Measurements from ENCODE around the gene MTFR2.

MTFR2 gene

DNA sequence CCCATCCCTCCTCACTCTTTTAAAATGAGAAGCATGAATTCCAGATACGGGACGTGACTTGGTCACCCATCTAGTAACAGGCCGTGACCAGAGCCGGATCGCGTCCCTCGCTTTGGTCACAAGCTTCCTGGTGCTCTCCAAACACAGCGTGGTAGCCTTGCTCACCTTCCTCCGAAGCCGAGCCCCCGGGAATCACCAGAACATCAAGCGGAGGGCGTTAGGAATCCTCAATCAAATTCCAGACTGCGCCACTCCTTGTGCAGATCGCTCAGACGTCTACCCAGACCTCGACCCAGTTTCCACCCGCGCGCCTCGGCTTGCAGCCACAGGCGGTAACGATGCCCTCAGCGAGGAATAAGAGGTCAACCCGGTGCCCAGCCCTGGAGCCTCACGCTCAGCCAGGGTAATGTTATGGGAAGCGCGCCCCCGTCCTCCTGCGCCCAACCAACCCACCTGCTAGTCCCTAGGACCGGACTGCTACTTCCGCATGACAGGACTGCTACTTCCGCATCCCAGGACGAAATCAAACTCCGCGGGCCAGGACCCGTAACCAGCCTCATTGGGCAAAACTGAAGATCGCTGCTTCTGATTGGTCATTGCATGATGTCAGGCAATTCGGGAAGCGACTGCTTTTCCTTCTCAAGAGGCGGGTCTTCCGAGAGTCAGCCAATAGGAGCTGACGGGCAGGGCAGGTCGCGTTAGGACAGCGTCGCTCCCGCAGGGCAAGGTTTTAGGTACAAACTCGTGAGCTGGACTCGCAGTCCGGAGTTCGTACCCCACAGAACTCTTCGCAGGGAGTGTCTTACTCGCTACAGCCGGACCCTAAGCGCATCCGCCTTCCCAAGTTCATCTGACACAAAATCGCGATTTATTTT, at the start of gene MTFR2:
Gene MTFR2 (minus strand): TSS at position 501 of the 875 bp plus-strand sequence. CDS start 1,212 bp downstream, outside the sequence.
- in situ Hi-C loops (cut with MboI; ENCODE audit: low pct_unique_long_range_greater_than_20kb, low sequenced_read_pairs) = no loop called here
- DNase-seq = peak; percentile 99

DNA sequence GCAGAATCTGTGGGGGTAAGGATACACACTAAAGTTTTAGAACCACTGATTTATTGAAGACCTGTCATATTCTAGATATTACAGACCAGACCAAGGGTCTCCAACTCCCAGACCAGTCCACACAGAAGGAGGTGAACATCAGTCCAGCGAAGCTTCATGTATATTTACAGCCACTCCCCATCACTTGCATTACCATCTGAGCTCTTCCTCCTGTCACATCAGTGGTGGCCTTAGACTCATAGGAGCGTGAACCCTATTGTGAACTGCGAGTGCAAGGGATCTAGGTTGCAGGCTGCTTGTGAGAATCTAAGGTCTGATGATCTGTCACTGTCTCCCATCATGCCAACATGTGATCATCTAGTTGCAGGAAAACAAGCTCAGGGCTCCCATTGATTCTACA, 44.5 kb upstream of the MTFR2 start:
- in situ Hi-C loops (cut with MboI; ENCODE audit: low pct_unique_long_range_greater_than_20kb, low sequenced_read_pairs) = no loop called here
- DNase-seq = no peak

GRCh38 chr6:136290410-136291010, 40.4 kb upstream of the MTFR2 start:
- peak; percentile 87 for DNase-seq
- in situ Hi-C loops (cut with MboI; ENCODE audit: low pct_unique_long_range_greater_than_20kb, low sequenced_read_pairs) = no loop called here

GRCh38 chr6:136289579-136290409, 39.7 kb upstream of the MTFR2 start, which contains the start of gene BCLAF1:
Gene BCLAF1, minus strand, starts transcription at chr6:136289846. Its CDS starts 9,980 bp downstream, at chr6:136279866.
- DNase-seq = peak; percentile 100
- in situ Hi-C loops (cut with MboI; ENCODE audit: low pct_unique_long_range_greater_than_20kb, low sequenced_read_pairs) = no loop called here

DNA sequence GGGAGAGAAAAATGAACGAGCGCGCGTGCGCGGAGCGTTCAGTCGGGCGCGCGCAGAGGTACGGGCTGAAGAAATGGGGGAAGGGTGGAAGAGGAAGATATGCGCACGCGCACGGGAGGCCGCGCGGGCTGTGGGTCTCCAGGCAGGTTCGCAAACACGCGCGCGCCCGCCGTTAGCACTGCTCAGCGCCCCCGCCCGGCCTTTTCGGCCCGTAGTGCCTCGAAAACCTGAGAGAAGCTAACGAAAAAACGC, 39.1 kb upstream of the MTFR2 start:
- in situ Hi-C loops (cut with MboI; ENCODE audit: low pct_unique_long_range_greater_than_20kb, low sequenced_read_pairs) = no loop called here

DNA sequence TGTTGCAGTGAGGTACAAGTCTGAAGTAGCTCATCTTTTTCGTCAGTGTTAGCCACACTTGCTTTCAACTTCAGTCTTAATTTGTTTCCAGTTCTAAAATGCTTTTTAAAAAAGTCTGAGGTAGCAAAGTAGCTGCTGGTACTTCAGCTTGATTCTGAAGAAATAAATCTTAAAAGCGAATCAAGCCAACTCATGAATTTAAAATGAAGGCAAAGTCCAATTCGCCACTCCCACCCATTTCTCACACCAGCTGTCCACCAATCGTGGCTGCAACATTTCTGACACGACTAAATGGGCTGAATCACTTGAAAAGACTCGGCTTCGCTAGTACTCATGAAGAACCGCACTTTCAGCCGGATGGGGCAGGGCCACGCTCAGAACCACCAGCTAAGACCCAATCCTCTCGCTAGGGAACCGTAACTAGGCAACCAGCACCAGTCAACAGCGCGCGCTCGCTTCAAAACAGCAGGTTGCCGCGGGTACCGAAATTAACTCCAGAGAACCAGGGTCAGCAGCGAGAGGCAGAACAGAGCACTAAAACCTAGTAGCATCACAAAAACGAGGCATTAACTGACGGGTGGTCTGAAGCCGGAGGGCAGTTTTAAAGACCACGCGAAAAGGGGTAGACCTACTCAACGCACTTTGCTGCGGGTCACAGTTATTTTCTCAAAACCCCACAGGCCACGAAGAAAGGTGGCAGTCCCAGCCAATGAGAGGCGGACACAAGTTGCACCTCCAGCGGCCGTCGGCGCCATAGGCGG, 38.6 kb upstream of the MTFR2 start:
- in situ Hi-C loops (cut with MboI; ENCODE audit: low pct_unique_long_range_greater_than_20kb, low sequenced_read_pairs) = no loop called here
- DNase-seq = peak; percentile 60

More for the DNA sequence above, 39.1 kb upstream of the MTFR2 start:
- DNase-seq = peak; percentile 95

- in situ Hi-C loops (cut with MboI; ENCODE audit: low pct_unique_long_range_greater_than_20kb, low sequenced_read_pairs) = no loop called here
- DNase-seq = peak; percentile 12
Measured at GRCh38 chr6:136284909-136285308, 34.8 kb upstream of the MTFR2 start.

GRCh38 chr6:136282906-136283305, 32.8 kb upstream of the MTFR2 start:
- in situ Hi-C loops (cut with MboI; ENCODE audit: low pct_unique_long_range_greater_than_20kb, low sequenced_read_pairs) = no loop called here
- DNase-seq = no peak

DNA sequence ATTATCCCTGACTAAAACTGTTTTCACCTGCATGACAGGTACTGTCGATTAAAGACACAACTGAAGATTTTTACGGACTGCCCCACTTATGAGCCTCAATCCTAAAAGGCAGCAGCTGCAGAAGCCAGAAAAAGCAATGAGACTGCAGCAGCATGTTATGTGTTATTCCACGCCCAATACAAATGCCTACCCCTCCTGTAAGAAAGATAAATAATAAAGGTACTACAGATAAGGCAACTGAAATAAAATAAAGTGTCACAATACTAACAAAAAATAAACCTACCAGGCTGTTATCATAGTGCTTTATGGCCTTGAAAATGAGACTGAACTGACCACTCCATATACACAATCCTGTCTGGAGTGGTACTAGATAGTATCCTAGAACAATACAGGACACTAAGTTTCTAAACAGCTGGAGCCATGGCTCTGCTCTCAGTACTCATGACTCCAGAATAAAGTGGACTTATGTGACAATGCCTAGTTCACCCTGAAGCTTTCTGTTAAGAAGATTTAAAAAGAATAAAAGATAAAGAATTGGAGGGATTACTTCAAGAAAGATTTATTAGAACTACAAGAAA, 30.0 kb upstream of the MTFR2 start:
- in situ Hi-C loops (cut with MboI; ENCODE audit: low pct_unique_long_range_greater_than_20kb, low sequenced_read_pairs) = no loop called here
- DNase-seq = no peak

DNA sequence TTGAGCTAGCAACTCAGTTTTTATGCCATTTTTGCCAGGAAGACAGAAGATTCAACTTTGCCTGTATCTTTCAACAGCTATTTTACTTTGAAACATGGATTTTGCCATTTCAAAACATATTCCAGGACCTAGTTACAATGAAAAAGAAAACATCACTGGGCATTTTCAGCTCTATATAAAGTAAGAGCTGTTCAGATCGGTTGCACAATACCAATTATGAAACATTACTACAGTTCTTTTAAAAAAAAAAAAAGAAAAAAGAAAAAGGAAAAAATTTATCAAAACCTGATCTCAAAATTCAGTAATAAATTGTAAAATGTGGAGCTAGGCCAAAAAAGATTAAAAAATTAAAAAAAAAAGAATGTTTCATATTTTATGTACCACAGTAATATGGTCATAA, 24.0 kb upstream of the MTFR2 start:
- DNase-seq = no peak
- in situ Hi-C loops (cut with MboI; ENCODE audit: low pct_unique_long_range_greater_than_20kb, low sequenced_read_pairs) = no loop called here

DNA sequence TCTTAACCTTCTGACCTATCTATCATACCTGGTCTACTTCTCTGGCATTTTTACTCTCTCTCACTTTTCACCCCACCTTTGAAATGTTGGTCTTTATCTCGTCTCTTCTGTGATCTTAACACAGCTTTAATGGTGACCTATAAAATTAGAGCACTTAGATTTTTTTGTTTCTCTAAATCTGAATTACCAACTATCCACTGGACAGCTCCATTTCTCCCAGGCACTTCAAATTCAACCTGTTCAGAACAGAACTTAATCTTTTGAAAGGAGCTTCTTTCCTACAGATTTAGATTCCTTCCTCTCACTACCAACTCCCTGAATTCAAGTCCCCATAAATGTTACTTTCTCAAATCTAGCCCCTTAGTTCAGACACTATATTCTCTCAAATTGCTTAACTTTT, 15.0 kb upstream of the MTFR2 start:
- in situ Hi-C loops (cut with MboI; ENCODE audit: low pct_unique_long_range_greater_than_20kb, low sequenced_read_pairs) = no loop called here
- no peak for DNase-seq

- no peak for DNase-seq
- in situ Hi-C loops (cut with MboI; ENCODE audit: low pct_unique_long_range_greater_than_20kb, low sequenced_read_pairs) = no loop called here
Measured at GRCh38 chr6:136262940-136263339, 12.8 kb upstream of the MTFR2 start.

- no peak for DNase-seq
- in situ Hi-C loops (cut with MboI; ENCODE audit: low pct_unique_long_range_greater_than_20kb, low sequenced_read_pairs) = no loop called here
Measured at GRCh38 chr6:136254851-136255466, 4.8 kb upstream of the MTFR2 start.

DNA sequence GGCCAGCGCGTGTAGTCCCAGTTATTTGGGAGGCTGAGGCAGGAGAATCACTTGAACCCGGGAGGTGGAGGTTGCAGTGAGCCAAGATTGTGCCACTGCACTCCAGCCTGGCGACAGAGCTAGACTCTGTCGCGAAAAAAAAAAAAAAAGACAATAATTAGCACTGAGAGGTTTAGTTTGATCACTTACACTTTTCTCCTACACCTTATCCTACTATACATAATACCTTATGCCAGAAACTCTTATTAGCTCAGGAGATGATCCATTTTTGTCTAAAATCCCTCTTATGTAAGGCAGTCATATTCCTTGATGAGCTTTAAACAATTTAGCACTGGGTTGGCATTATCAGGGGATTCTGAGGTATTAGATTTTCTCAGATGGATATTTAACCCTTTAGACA, 3.6 kb upstream of the MTFR2 start:
- DNase-seq = no peak
- in situ Hi-C loops (cut with MboI; ENCODE audit: low pct_unique_long_range_greater_than_20kb, low sequenced_read_pairs) = no loop called here

DNA sequence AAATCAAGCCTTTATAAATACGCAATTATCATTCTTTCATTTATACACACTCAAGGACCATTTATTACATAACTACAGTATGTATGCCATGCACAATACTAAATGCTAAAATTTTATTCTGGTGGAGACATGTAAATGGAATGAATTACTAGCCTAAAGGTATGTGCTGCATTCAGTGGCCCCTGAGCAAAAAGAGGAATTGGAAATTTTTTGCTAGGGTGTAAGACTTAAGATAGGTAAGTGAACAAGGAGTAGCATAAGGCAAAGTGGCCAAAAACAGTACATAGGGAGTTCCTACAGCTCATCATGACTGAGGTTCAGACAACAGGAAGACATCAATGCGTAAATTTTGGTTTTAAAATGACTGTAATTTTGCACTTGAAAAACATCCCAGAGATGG, 2.3 kb upstream of the MTFR2 start:
- no peak for DNase-seq
- in situ Hi-C loops (cut with MboI; ENCODE audit: low pct_unique_long_range_greater_than_20kb, low sequenced_read_pairs) = no loop called here

- in situ Hi-C loops (cut with MboI; ENCODE audit: low pct_unique_long_range_greater_than_20kb, low sequenced_read_pairs) = no loop called here
- DNase-seq = peak; percentile 41
Measured at GRCh38 chr6:136251394-136251793, 1.3 kb upstream of the MTFR2 start.

GRCh38 chr6:136250686-136251008, 536 bp upstream of the MTFR2 start:
- in situ Hi-C loops (cut with MboI; ENCODE audit: low pct_unique_long_range_greater_than_20kb, low sequenced_read_pairs) = no loop called here
- no peak for DNase-seq

DNA sequence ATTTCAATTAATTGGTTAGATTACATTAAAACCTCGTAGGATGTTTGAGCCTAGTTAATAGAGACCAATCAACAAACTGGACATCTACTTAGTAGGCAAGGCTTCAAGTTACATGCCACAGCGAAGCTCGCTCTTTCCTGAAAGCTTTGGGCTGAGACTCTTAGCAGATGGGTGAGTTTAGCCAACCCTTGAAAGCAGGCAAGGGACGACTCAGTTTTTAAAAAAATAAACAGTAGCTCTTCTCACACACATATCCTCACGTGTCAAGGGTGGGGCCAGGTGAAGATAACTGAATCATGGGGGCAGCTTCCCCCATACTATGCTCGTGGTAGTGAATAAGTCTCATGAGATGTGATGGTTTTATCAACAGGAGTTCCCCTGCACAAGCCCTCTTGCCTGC, 775 bp downstream of the MTFR2 start:
- DNase-seq = no peak
- in situ Hi-C loops (cut with MboI; ENCODE audit: low pct_unique_long_range_greater_than_20kb, low sequenced_read_pairs) = no loop called here

All from KBM-7 (cell line).